SHP77 (cell line): ENCODE results near the gene MEX3D.
"Not testable (repeated sequence)": the region's sequence is repeated elsewhere in the genome, so short reads cannot be mapped to it uniquely, and the experiment has no call there.

Source experiments
- DNase-seq, 2 experiments: peaks; one replicate each; lab custom pipeline; 2025; lab: John Stamatoyannopoulos, UW

The MEX3D gene

GRCh38 chr19:1535699-1536098, 32.4 kb downstream of the MEX3D start:
- not testable (repeated sequence) for DNase-seq

- DNase-seq = no peak
Measured at GRCh38 chr19:1534972-1535371, 33.2 kb downstream of the MEX3D start.

GRCh38 chr19:1533510-1534150, 34.5 kb downstream of the MEX3D start:
- no peak for DNase-seq

- no peak for DNase-seq
Measured at GRCh38 chr19:1532003-1532402, 36.1 kb downstream of the MEX3D start.

GRCh38 chr19:1531587-1531986, 36.5 kb downstream of the MEX3D start:
- DNase-seq = no peak

- DNase-seq = not testable (repeated sequence)
Measured at GRCh38 chr19:1530856-1531255, 37.3 kb downstream of the MEX3D start.

- no peak for DNase-seq
Measured at GRCh38 chr19:1529430-1529816, 38.7 kb downstream of the MEX3D start.

GRCh38 chr19:1528596-1529429, 39.3 kb downstream of the MEX3D start:
- DNase-seq = no peak

GRCh38 chr19:1527650-1528309, 40.3 kb downstream of the MEX3D start:
- DNase-seq = no peak

- no peak for DNase-seq
Measured at GRCh38 chr19:1526979-1527649, 41.0 kb downstream of the MEX3D start.

- no peak for DNase-seq
Measured at GRCh38 chr19:1526066-1526778, 41.9 kb downstream of the MEX3D start.

GRCh38 chr19:1525343-1525742, 42.8 kb downstream of the MEX3D start:
- no peak for DNase-seq

GRCh38 chr19:1524972-1525325, 43.2 kb downstream of the MEX3D start:
- no peak for DNase-seq

- DNase-seq = no peak
Measured at GRCh38 chr19:1524287-1524971, 43.7 kb downstream of the MEX3D start.

GRCh38 chr19:1523412-1524286, 44.5 kb downstream of the MEX3D start, which contains the start of gene PLK5:
PLK5 (plus strand) TSS chr19:1524077; CDS start chr19:1526997, 2,920 bp downstream.
- DNase-seq = no peak

- DNase-seq = no peak
Measured at GRCh38 chr19:1522838-1523237, 45.3 kb downstream of the MEX3D start.

GRCh38 chr19:1522061-1522460, 46.1 kb downstream of the MEX3D start:
- DNase-seq = no peak

- DNase-seq = no peak
Measured at GRCh38 chr19:1521636-1522035, 46.5 kb downstream of the MEX3D start.

- no peak for DNase-seq
Measured at GRCh38 chr19:1520203-1520780, 47.8 kb downstream of the MEX3D start.

GRCh38 chr19:1519802-1520201, 48.3 kb downstream of the MEX3D start:
- not testable (repeated sequence) for DNase-seq
